H1 (cell line): Measurements from ENCODE around the gene WDR37.

Source experiments
- CTCF ChIP-seq, 3 experiments: IDR thresholded peaks; 1 replicate in 2 of 3; 2 replicates in 1 of 3; pipeline versions ENCODE4 v1.5.1 to v1.6.1; 2011; ENCODE audit warnings: low read length in 3 of 3, mild to moderate bottlenecking in 3 of 3, inconsistent platforms in 2 of 3, low read depth in 1 of 3, moderate library complexity in 1 of 3; ENCODE audit not compliant: insufficient read depth in 1 of 3; ENCODE audit errors: control extremely low read depth in 1 of 3
- EP300 ChIP-seq, 2 experiments: IDR thresholded peaks; 1 replicate in 1 of 2; 2 replicates in 1 of 2; pipeline ENCODE4 v1.6.1; 2011 to 2012; ENCODE audit warnings: low read depth in 2 of 2, low read length in 2 of 2, mild to moderate bottlenecking in 2 of 2, borderline replicate concordance in 1 of 2, inconsistent platforms in 1 of 2, moderate library complexity in 1 of 2
- EZH2 ChIP-seq: fragments of 200-600 bp; sonication (generic); IDR thresholded peaks from 2 replicates; pipeline ENCODE4 v1.7.1; 2012; ENCODE audit warnings: low read depth, mild to moderate bottlenecking, moderate library complexity, low read length, inconsistent platforms; ENCODE audit not compliant: severe bottlenecking

- TF ChIP-seq EP300 (IDR thresholded peaks at IDR 0.05; ENCODE audit: borderline replicate concordance in 1 of 2, low read depth in 2 of 2, low read length in 2 of 2) (no peak), CTCF (IDR thresholded peaks at IDR 0.05; ENCODE audit: control extremely low read depth in 1 of 3, insufficient read depth in 1 of 3, low read depth in 1 of 3, low read length in 3 of 3) (no peak), EZH2 (no peak)
Observed at GRCh38 chr10:1041514-1041913, 14.7 kb upstream of the WDR37 start.
